GM12891 (cell line): Measurements from ENCODE around the gene RUBCN.

Source experiments
- DNase-seq: peaks from one replicate; pipeline ENCODE4 v3.0.0; 2011; ENCODE audit warnings: low spot score; ENCODE audit not compliant: insufficient read length
- FAIRE-seq: peaks from 2 replicates; lab custom pipeline; 2011; peaks lifted over from hg19 to GRCh38; lab: Jason Lieb, UNC
- PAX5 ChIP-seq: IDR thresholded peaks from 2 replicates; pipeline ENCODE4 v1.6.1; 2011; ENCODE audit warnings: low read length, moderate library complexity, mild to moderate bottlenecking; ENCODE audit not compliant: insufficient read depth, severe bottlenecking
- POLR2A ChIP-seq: IDR thresholded peaks from 2 replicates; pipeline ENCODE4 v1.6.1; 2011; ENCODE audit warnings: low read depth, low read length, control low read depth
- POLR2AphosphoS5 ChIP-seq: IDR thresholded peaks from 2 replicates; pipeline ENCODE4 v1.6.1; 2011; ENCODE audit warnings: low read depth, low read length, control low read depth
- POU2F2 ChIP-seq: IDR thresholded peaks from 2 replicates; pipeline ENCODE4 v1.6.1; 2011; ENCODE audit warnings: low read depth, mild to moderate bottlenecking, control low read depth, low read length, moderate library complexity
- SPI1 ChIP-seq: IDR thresholded peaks from 2 replicates; pipeline ENCODE4 v1.6.1; 2011; ENCODE audit warnings: low read depth, low read length, control low read depth
- TAF1 ChIP-seq: IDR thresholded peaks from 2 replicates; pipeline ENCODE4 v1.6.1; 2011; ENCODE audit warnings: low read depth, low read length, control low read depth

The RUBCN gene

DNA sequence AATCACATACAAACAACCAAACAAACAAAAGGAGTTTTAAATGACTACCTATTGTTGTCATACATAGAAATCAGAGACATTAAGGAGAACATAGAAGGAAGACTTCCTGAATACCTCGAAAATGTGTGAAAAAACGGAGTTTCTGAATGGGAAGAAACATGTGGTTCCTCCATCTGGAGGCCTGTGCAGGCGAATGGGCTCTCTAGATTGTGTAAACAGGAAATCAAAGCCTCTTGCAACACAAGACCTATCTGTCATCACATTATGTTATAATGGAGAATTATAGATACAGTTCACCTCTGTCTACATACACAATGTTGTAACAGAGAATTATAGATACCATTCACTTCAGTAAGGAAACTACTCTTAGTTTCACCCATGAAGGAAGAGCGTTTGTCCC, 44.1 kb downstream of the RUBCN start:
- TF ChIP-seq TAF1 (no peak), POU2F2 (no peak), PAX5 (no peak), POLR2AphosphoS5 (no peak), SPI1 (no peak)
- no peak for FAIRE-seq
- no peak for DNase-seq

DNA sequence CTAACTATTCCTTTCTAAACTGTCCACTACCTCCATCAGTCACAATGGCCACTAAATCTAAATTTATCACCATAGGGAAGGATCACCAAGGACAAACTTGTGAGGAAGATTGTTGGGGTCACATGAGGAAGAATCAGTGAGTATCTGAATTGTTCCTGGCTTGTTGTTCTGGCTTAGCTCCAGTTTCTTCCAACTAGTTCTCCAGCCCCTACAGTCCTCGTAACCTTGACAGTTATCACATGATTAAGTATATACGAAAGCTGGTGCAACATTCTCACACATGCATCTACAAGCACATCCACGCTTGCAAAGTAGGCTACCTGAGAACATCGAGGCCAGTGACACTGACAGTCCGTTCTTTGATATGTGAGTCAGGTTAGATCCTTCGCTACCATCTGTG, 46.0 kb downstream of the RUBCN start:
- no peak for FAIRE-seq
- DNase-seq: no peak
- TF ChIP-seq PAX5: no peak
- TF ChIP-seq POLR2AphosphoS5: no peak

DNA sequence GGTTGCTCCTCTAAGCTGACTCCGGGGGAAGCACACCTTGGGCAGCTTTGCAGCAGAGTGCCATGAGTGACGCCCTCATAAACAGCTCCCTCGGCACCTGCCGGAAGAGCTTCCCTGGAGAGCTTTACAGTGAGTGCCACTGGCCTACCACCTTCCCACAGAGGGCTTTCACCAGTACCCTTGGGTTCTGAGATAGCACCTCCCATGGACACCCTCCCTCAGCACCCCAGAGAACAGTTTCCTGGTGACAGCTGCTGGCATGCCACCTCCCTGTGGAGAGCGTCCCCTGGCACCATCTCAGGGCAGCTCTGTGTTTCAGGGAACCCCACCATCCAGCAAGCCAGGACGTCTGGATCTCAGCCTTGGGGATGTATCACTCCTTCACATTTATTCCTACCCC, 49.1 kb downstream of the RUBCN start:
- peak; percentile 17; the same call in 1 of the 2 replicates for TF ChIP-seq POLR2AphosphoS5
- TF ChIP-seq PAX5: no peak
- FAIRE-seq (no peak), DNase-seq (no peak)

DNA sequence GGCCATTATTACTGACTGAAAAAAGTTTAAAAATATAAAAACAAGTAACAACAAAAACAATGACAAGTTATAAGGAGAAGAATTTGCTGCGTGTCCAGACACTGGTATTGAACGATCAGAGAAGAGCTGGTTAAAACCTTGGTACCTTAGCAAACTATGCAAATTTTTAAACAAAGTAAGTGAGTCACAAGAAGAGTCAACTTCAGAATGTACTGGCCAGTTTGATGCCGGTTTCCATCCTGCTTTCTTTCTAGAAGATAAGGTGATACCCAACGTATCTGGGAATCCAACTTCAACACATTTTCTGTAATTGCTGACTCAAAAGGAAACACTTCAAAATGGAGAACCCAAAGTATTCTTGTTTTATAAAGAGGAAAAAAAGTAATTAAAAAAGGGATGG, 49.8 kb downstream of the RUBCN start:
- no peak for DNase-seq
- FAIRE-seq: no peak
- no peak for TF ChIP-seq POLR2AphosphoS5
- TF ChIP-seq POLR2A: no peak
- TF ChIP-seq SPI1: no peak
- no peak for TF ChIP-seq PAX5
- TF ChIP-seq POU2F2: no peak

DNA sequence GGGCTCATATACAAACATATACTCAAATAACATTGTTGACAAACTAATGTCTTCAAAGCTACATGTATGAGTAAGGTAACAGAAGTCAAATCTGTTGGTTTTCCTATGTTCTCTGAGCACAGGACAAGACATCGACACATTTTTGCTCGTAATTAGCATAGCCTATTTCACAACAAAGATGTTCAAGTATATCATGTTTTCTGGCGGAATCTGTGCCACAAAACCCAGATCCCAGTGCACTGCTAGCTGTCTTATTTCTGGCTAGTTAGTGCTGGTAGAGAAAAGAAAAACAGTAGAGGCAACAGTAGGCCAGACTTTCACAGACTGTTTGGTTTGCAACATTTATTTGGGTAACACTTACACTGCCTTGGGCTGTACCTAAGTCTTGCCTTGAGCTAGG, 51.2 kb downstream of the RUBCN start:
- DNase-seq (no peak), FAIRE-seq (no peak)
- no peak for TF ChIP-seq PAX5
- TF ChIP-seq SPI1: no peak
- peak; percentile 42; the same call in 1 of the 2 replicates for TF ChIP-seq POLR2A
- TF ChIP-seq POLR2AphosphoS5: no peak
- no peak for TF ChIP-seq POU2F2
- TF ChIP-seq TAF1: no peak

- no peak for DNase-seq
- FAIRE-seq: no peak
- no peak for TF ChIP-seq POLR2A
- no peak for TF ChIP-seq SPI1
- TF ChIP-seq PAX5: no peak
- TF ChIP-seq POLR2AphosphoS5: no peak
- no peak for TF ChIP-seq POU2F2
- no peak for TF ChIP-seq TAF1
Observed at GRCh38 chr3:197683191-197683590, 53.5 kb downstream of the RUBCN start.

DNA sequence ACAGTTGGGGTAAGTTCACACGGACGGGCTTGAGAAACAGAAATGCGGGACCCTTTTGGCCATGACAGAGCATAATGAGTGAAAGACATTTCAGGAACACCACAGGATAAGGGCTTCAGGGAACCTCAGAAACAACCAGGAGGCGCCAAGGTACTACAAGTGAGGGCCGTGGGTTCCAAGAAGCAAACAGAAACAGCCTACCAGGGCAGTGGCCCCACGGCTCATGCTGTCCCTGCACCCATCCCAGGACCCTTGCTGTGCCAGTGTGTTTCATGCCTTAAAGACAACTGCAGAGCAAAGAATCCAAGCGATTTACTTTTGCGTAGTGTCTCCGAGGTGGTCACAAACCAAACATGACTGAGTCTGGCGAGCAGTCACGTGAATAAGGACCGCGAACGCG, 54.0 kb downstream of the RUBCN start:
- no peak for FAIRE-seq
- DNase-seq: no peak
- TF ChIP-seq POLR2AphosphoS5 (0 out of 2 replicates have a peak, but pooled peaks have one; percentile 27), POU2F2 (no peak)

GRCh38 chr3:197680955-197681521, 55.7 kb downstream of the RUBCN start:
- DNase-seq: no peak
- no peak for FAIRE-seq
- TF ChIP-seq POU2F2 (no peak), TAF1 (no peak), SPI1 (no peak), PAX5 (no peak), POLR2A (no peak), POLR2AphosphoS5 (no peak)

GRCh38 chr3:197675951-197676350, 60.8 kb downstream of the RUBCN start:
- no peak for DNase-seq
- TF ChIP-seq SPI1: no peak
- no peak for TF ChIP-seq POLR2AphosphoS5
- no peak for TF ChIP-seq PAX5
- no peak for TF ChIP-seq POLR2A
- TF ChIP-seq TAF1: no peak
- TF ChIP-seq POU2F2: no peak
- no peak for FAIRE-seq

DNA sequence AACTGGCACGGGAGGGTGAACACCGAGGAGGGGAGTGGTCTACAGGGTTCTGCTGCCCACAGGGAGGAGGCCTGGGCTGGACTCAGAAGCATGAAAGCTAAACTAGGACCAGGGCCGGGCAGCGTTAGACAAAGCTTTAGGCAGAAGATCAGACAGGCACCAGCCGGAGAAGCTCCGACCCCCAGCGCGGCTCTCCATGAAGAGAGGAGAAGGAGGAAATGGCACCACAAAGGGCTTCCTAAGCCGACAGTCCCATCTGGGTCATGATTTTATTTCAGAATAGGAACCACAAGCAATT, 61.2 kb downstream of the RUBCN start:
- no peak for FAIRE-seq
- DNase-seq: no peak
- TF ChIP-seq SPI1 (no peak), TAF1 (no peak), POU2F2 (no peak), POLR2A (no peak), PAX5 (no peak), POLR2AphosphoS5 (no peak)

GRCh38 chr3:197674741-197675562, 61.8 kb downstream of the RUBCN start:
- TF ChIP-seq PAX5 (no peak), POU2F2 (no peak), POLR2A (no peak), TAF1 (no peak), SPI1 (no peak), POLR2AphosphoS5 (no peak)
- DNase-seq (no peak), FAIRE-seq (no peak)
